Measurements from ENCODE around the gene CLCN1.
A peak's percentile ranks its signal among the peaks of the same experiment; 100 is the strongest.

DNA sequence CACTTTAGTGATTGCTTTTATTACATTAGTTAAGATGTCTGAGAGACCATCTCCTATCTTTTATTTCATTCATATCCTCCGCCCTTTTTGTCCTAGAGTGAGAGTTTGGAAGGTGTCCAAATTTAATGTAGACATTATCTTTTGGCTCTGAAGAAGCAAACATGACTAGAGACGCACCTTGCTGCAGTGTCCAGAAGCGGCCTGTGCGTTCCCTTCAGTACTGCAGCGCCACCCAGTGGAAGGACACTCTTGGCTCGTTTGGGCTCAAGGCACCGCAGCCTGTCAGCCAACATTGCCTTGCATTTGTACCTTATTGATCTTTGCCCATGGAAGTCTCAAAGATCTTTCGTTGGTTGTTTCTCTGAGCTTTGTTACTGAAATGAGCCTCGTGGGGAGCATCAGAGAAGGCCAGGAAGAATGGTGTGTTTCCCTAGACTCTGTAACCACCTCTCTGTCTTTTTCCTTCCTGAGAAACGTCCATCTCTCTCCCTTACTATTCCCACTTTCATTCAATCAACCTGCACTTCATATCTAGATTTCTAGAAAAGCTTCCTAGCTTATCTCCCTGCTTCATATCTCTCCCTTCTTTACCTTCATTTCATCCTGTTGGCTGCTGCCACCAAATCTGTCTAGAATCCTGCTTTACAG, 10.4 kb upstream of the CLCN1 start:
- TF ChIP-seq, protein P1, sequence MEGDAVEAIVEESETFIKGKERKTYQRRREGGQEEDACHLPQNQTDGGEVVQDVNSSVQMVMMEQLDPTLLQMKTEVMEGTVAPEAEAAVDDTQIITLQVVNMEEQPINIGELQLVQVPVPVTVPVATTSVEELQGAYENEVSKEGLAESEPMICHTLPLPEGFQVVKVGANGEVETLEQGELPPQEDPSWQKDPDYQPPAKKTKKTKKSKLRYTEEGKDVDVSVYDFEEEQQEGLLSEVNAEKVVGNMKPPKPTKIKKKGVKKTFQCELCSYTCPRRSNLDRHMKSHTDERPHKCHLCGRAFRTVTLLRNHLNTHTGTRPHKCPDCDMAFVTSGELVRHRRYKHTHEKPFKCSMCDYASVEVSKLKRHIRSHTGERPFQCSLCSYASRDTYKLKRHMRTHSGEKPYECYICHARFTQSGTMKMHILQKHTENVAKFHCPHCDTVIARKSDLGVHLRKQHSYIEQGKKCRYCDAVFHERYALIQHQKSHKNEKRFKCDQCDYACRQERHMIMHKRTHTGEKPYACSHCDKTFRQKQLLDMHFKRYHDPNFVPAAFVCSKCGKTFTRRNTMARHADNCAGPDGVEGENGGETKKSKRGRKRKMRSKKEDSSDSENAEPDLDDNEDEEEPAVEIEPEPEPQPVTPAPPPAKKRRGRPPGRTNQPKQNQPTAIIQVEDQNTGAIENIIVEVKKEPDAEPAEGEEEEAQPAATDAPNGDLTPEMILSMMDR (conservative IDR thresholded peaks at IDR 0.05): peak; percentile 99
- TF ChIP-seq ZFX (IDR thresholded peaks at IDR 0.05): no peak

Data from C4-2B (cell line).